ENCODE measurements around the gene HEYL.

Gene HEYL

DNA sequence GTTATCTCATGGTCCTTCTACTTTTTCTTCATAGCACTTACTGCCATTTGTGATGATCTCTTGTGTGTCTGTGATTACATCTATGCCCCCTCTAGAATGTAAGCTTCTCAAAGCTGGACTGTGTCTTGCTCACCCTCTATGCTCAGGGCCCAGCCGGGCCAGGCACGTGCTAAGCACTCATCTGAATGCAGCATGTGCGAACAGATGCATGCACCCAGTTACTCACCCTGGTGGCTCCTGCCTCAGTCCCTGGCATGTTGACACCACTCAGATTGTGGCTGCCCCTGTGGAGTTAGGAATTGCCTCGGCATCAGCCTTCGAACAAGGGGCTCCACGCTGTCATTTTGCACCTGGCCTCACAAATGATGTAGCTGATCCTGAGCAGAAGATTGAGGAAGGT is 43.3 kb downstream of the HEYL start:
- DNase-seq, result no peak

DNA sequence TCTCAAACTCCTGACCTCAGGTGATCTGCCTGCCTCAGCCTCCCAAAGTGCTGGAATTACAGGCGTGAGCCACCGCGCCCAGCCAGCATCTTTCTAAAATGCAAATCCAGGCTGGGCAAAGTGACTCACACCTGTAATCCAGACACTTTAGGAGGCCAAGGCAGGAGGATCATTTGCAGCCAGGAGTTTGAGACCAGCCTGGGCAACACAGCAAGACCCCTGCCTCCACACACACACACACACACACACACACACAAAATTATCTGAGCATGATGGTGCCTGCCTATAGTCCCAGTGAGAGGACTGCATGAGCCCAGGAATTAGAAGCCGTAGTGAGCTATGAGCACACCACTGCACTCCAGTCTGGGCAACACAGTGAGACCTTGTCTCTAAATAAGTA is 46.1 kb downstream of the HEYL start:
- no peak for DNase-seq

DNA sequence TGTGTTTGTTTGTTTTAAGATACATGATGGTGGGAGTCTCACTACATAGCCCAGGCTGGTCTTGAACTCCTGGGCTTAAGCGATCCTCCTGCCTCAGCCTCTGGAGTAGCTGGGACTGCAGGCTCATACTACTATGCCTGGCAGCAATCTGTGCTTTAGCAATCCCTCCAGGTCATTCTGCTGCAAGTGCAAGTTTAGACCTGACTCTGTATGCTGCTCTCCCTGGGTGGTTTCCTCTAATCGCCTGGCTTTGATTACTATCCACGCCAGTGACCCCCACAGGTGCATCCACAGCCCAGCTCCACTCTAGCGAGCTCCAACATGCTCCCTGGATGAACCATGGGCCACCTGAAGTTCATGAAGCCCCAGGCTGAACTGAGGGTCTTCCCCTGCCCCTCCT is 47.4 kb downstream of the HEYL start:
- no peak for DNase-seq

DNA sequence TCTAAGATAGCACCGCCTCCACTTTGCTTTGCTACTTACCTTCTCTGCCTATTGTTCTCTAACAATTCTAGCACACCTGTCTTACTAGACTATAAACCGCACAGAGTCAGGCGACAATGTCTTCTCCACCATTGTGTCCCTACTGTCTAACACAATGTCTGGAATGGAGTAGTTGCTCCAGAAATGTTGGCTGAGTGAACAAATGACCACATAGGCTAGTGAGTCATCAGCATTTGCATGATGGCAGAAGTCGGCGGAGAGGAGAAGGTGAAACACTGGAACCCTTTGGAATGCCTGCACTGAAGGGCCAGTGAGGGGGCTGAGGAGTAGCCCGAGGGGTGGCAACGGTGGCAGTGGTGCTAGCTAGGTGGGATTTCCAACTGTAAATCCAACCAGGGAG is 48.9 kb downstream of the HEYL start:
- DNase-seq, result no peak

DNA sequence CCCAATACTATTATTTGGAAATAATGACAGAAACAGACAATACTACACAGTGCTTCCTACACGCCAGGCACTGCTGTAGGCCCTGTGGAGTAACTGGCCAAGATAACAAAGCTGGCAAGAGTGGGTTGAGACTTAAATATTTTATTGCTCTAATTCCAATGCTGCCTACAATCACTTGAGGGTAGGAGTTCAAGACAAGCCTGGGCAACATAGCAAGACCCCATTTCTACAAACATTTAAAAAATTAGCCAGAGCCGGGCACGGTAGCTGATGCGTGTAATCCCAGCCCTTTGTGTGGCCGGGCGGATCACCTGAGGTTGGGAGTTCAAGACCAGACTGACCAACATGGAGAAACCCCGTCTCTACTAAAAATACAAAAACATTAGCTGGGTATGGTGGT is 53.5 kb downstream of the HEYL start:
- no peak for DNase-seq

DNA sequence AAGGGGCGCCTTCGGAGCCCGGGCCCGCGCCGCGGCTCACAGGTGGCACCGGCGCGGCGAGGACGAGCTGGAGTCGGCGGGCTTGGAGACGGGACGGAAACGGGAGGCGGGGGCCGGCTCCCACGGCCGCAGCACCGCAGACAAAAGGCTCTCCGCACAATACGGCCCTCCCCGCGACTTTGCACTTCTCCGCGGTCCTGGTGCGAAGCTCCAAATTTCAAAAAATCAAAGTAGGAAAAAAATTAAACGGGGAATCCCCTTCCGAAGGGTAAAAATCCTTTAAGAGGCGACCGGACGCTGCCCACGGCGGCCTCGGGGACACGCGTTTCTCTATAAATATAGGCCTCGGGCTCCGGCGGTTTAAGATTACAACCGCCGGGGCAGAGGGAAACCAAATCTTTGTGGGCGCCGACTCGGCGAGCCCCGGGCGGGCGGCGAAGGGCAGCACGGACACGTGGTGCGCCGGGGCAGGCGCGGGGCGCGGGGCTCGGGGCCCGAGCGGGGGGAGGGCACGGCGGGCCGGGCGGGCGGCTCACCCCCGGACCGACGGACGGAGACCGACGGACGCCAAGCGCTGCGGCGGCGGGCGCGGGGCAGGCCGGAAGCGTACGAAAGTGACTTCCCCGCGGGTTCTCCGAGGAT is 63.3 kb downstream of the HEYL start:
- DNase-seq, result peak; percentile 44

DNA sequence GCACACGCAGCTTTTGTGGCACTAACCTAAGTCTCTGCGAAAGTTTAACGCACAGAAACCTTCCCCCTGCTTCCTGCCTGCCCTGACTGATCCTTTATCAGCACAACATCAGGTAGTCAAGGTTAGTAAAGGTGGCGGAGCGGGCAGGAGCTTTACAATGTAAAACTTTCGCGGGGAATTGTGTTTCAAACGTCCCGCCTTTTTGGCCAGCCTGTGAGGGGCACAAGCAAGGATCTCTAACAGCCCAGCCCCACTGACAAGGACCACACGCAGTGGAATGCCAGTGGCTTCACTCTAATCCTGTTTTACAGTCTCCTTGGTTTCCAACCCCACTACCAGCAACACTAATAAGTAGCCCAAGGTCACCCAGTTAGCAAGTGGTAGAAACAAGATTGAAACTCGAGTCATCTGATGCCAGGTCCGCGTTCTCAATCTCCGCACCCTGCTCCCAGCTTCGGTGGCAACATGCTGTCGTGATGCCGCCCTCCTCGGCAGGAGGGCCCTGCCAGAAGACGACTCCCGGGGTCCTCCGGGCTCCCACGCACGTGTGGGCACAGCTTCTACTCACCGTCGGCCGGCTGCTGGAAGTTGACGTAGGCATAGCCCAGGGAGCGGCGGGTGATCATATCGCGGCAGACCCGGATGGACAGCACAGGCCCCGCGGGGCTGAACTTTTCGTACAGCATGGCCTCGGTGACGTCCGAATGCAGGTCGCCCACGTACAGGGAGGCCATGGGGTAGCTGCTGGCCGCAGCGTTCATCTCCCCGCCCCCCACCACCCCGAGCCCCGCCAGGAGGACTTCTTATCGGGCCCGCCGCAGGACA is 64.0 kb downstream of the HEYL start:
- peak; percentile 65 for DNase-seq

DNA sequence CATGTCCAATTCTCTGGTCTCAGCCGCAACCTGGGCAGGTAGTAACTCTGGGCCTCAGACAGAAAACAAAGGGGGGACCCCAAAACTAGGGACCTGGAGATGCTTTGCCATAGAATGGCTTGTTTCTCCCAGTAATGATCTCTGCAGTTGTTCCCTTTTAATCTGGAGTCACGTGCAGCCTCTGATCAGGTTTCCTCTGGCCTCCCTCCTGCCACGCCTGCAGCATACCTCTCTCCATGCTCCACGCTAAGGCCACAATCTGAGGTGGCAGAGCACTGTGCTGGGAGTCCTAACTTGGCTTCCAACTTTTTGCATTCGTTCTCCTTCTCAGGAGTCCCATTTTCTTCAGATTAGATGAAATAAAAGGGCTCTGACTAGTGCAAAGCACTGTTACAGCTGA is 64.8 kb downstream of the HEYL start:
- no peak for DNase-seq
